ENCODE results near the gene LPCAT3.

Gene LPCAT3

DNA sequence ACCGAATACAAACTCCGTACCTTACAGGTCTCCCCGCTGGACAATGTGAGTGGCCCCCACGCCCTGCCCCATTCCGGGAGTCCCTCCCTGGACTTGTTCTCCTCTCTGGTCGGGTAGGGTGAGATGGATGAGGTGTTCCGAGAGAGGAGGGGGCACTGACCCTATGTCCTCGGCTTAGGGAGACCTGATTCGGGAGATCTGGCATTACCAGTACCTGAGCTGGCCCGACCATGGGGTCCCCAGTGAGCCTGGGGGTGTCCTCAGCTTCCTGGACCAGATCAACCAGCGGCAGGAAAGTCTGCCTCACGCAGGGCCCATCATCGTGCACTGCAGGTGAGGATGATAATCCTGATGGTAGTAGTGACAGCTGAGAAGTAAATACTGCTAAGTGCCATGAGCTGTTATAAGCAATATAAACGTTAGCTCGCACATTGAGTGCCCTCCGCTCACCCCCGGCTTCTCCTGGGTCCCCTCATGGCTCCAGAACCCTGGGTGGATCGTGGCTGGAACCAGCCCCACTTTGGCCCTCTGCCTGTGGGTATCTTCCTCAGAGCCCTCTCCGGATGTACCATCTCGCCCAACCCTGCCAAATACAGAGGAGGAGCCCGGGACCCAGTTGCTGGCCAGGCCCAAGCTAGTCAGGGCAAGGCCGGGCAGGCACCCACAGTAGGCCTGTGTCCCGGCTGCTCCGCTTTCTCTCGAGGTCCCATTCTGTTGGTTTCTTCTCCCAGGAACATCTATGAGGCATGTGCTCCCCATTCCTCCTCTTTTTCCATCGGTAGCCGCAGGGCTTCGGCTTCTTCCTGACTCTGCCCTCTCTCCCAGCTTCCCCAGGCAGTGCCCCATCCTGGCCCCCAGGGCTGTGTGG lies 60.3 kb downstream of the LPCAT3 start:
- no peak for DNase-seq (ENCODE audit: low read depth, low spot score)
- H3K4me3 ChIP-seq (ENCODE audit: low read depth, low read length) = no peak overlapping the region
- TF ChIP-seq, protein P1, sequence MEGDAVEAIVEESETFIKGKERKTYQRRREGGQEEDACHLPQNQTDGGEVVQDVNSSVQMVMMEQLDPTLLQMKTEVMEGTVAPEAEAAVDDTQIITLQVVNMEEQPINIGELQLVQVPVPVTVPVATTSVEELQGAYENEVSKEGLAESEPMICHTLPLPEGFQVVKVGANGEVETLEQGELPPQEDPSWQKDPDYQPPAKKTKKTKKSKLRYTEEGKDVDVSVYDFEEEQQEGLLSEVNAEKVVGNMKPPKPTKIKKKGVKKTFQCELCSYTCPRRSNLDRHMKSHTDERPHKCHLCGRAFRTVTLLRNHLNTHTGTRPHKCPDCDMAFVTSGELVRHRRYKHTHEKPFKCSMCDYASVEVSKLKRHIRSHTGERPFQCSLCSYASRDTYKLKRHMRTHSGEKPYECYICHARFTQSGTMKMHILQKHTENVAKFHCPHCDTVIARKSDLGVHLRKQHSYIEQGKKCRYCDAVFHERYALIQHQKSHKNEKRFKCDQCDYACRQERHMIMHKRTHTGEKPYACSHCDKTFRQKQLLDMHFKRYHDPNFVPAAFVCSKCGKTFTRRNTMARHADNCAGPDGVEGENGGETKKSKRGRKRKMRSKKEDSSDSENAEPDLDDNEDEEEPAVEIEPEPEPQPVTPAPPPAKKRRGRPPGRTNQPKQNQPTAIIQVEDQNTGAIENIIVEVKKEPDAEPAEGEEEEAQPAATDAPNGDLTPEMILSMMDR (IDR thresholded peaks at IDR 0.05; ENCODE audit: low read depth, low read length) = no peak
- in situ Hi-C loops (cut with HindIII; ENCODE audit: low sequenced_read_pairs) = no loop called here

- no peak overlapping the region for H3K4me3 ChIP-seq (ENCODE audit: low read depth, low read length)
- no peak for DNase-seq (ENCODE audit: low read depth, low spot score)
- in situ Hi-C loops (cut with HindIII; ENCODE audit: low sequenced_read_pairs) = no loop called here
- TF ChIP-seq, protein P1 (IDR thresholded peaks at IDR 0.05; ENCODE audit: low read depth, low read length) = no peak
These were observed 61.0 kb downstream of the LPCAT3 start for GRCh38 chr12:6957151-6957701.

DNA sequence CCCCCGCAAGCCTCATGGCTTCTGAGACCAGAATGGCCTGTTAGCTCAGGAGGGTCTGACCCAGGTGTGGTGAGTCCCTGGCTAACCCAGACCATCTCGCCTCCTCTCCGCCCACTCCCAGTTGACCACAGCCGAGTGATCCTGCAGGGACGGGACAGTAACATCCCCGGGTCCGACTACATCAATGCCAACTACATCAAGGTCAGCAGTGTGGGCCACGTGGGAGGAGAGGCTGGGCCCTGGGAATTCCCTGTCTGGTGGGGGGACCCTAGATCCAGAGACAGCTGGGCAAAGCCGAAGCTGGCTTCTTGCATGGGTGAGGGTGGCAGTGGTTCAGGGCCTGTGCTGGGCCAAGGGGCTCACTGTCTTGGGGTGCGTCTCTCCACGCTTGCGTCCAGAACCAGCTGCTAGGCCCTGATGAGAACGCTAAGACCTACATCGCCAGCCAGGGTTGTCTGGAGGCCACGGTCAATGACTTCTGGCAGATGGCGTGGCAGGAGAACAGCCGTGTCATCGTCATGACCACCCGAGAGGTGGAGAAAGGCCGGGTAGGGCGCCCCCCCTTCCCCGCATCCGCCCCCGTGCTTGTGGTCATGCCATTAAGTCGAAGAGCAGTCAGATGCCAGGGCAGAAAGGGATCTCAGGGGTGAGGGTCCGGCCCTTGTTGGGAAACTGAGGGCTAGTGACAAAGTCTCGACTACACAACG lies 62.1 kb downstream of the LPCAT3 start:
- in situ Hi-C loops (cut with HindIII; ENCODE audit: low sequenced_read_pairs) = no loop called here
- H3K4me3 ChIP-seq (ENCODE audit: low read depth, low read length) = no peak overlapping the region
- TF ChIP-seq, protein P1 (IDR thresholded peaks at IDR 0.05; ENCODE audit: low read depth, low read length) = no peak
- DNase-seq (ENCODE audit: low read depth, low spot score) = no peak

DNA sequence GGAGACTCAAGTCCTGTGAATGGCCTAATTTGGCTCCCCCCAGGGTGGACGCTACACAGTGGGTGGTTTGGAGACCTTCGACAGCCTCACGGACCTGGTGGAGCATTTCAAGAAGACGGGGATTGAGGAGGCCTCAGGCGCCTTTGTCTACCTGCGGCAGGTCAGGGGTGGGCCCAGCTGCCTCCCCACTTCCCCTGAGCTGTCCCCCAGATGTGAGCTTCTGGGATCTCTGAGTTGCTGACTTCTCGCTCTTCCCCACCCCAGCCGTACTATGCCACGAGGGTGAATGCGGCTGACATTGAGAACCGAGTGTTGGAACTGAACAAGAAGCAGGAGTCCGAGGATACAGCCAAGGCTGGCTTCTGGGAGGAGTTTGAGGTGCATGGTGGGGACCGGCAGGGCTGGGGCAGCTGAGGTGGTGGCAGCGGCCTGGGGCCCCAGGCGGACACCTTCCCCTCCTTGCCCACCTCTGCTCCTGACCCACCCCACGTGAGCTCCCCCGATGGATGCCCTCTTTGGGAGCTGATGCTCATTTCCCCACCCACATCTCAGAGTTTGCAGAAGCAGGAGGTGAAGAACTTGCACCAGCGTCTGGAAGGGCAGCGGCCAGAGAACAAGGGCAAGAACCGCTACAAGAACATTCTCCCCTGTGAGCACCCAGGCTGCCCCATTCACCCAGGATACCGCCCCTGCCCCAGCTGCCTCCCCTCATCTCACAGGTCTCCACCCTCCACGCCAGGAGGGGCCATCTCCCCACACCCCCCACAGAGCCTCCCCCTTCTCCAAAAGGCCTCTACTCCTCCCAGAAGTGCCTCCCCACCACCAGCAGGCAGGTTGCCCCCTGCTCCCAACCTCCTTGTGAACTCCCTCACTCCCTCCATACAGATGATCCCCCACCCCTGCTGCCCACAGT lies 62.9 kb downstream of the LPCAT3 start:
- in situ Hi-C loops (cut with HindIII; ENCODE audit: low sequenced_read_pairs) = no loop called here
- no peak overlapping the region for H3K4me3 ChIP-seq (ENCODE audit: low read depth, low read length)
- TF ChIP-seq, protein P1 (IDR thresholded peaks at IDR 0.05; ENCODE audit: low read depth, low read length) = no peak
- DNase-seq (ENCODE audit: low read depth, low spot score) = no peak

- no peak for DNase-seq (ENCODE audit: low read depth, low spot score)
- in situ Hi-C loops (cut with HindIII; ENCODE audit: low sequenced_read_pairs) = no loop called here
- H3K4me3 ChIP-seq (ENCODE audit: low read depth, low read length) = no peak overlapping the region
- TF ChIP-seq, protein P1 (IDR thresholded peaks at IDR 0.05; ENCODE audit: low read depth, low read length) = no peak
These were observed 63.8 kb downstream of the LPCAT3 start for GRCh38 chr12:6954316-6955107.
